Measurements from ENCODE around the gene POU2AF3. TPM values are rescaled to one million over a fixed set of nuclear protein-coding genes. Genes with fewer than 3 reads are reported as not detected.

Gene POU2AF3
- total RNA-seq (2014; rRNA removed; shearing (Covaris generic); ENCODE audit: low replicate concordance), result not detected in 2 replicates

- Histone ChIP-seq H3K27ac (ENCODE audit: low read length) (no peak within 1 kb of the TSS), H3K4me3 (ENCODE audit: low read length) (no peak within 1 kb of the TSS), H3K4me2 (ENCODE audit: low read depth, low read length, poor library complexity, severe bottlenecking) (no peak within 1 kb of the TSS), H2AFZ (ENCODE audit: low read length) (no peak within 1 kb of the TSS), H3K9ac (ENCODE audit: low read length) (no peak within 1 kb of the TSS), H3K4me1 (ENCODE audit: low read length) (peaks cover 22% of the 10 kb centered on the region), H3K36me3 (ENCODE audit: insufficient read depth, low read length) (no peaks in the 10 kb centered on the region), H3K9me3 (ENCODE audit: low read length) (no peaks in the 10 kb centered on the region), H3K27me3 (ENCODE audit: low read length) (no peaks in the 10 kb centered on the region), H4K20me1 (ENCODE audit: insufficient read depth, low read depth, low read length) (peaks cover 16% of the 10 kb centered on the region; the same call in 1 of the 2 replicates), H3K9me2 (replicated peaks; ENCODE audit: insufficient read depth, low read length) (no peaks in the 10 kb centered on the region), H3K79me2 (ENCODE audit: low read length) (no peaks in the 10 kb centered on the region)
- no peak for DNase-seq
Observed at GRCh38 chr11:111298413-111299100, at the start of gene POU2AF3. Gene POU2AF3 (plus strand): TSS chr11:111298546. CDS start chr11:111298582, 36 bp downstream.

GRCh38 chr11:111250936-111251335 lies 47.4 kb upstream of the POU2AF3 start:
- Histone ChIP-seq H3K79me2 (ENCODE audit: low read length) (no peaks in the 10 kb centered on the region), H3K27me3 (ENCODE audit: low read length) (peaks cover 5% of the 10 kb centered on the region; the same call in 1 of the 2 replicates), H2AFZ (ENCODE audit: low read length) (no peak overlapping the region), H3K36me3 (ENCODE audit: insufficient read depth, low read length) (no peaks in the 10 kb centered on the region), H3K9ac (ENCODE audit: low read length) (no peak overlapping the region), H3K27ac (ENCODE audit: low read length) (no peak overlapping the region), H3K9me2 (replicated peaks; ENCODE audit: insufficient read depth, low read length) (no peaks in the 10 kb centered on the region), H3K4me3 (ENCODE audit: low read length) (no peak overlapping the region), H4K20me1 (ENCODE audit: insufficient read depth, low read depth, low read length) (peaks cover 3% of the 10 kb centered on the region; the same call in 1 of the 2 replicates), H3K4me1 (ENCODE audit: low read length) (no peaks in the 10 kb centered on the region; the same call in 1 of the 2 replicates), H3K9me3 (ENCODE audit: low read length) (no peaks in the 10 kb centered on the region), H3K4me2 (ENCODE audit: low read depth, low read length, poor library complexity, severe bottlenecking) (no peak overlapping the region)
- no peak for DNase-seq

- Histone ChIP-seq H3K9me2 (replicated peaks; ENCODE audit: insufficient read depth, low read length) (no peaks in the 10 kb centered on the region), H3K4me1 (ENCODE audit: low read length) (no peaks in the 10 kb centered on the region), H3K36me3 (ENCODE audit: insufficient read depth, low read length) (no peaks in the 10 kb centered on the region), H3K9ac (ENCODE audit: low read length) (no peak overlapping the region), H2AFZ (ENCODE audit: low read length) (no peak overlapping the region), H3K27me3 (ENCODE audit: low read length) (peaks cover 5% of the 10 kb centered on the region; the same call in 1 of the 2 replicates), H3K27ac (ENCODE audit: low read length) (no peak overlapping the region), H3K4me2 (ENCODE audit: low read depth, low read length, poor library complexity, severe bottlenecking) (no peak overlapping the region), H3K4me3 (ENCODE audit: low read length) (no peak overlapping the region), H3K79me2 (ENCODE audit: low read length) (no peaks in the 10 kb centered on the region), H3K9me3 (ENCODE audit: low read length) (no peaks in the 10 kb centered on the region), H4K20me1 (ENCODE audit: insufficient read depth, low read depth, low read length) (peaks cover 3% of the 10 kb centered on the region; the same call in 1 of the 2 replicates)
- no peak for DNase-seq
Observed at GRCh38 chr11:111253131-111253530, 45.2 kb upstream of the POU2AF3 start.

DNA sequence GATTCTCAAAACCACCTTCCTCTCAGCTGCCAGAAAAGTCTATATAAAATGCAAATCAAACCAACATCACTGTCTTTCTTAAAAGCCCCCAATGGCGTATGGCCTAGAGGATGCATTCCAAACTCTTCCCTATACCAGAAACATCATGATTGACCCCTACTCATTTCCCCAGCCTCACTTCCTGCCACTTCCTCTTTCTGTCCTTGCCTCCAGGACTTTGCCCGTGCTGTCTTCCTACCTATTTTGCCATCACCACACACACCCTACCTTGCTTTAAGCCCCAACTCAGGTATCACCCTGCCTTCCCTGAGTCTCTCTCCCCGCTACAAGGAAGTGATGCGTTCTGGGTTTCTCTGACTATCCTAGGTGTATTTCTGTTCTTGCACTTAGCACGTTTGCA lies 44.7 kb upstream of the POU2AF3 start:
- Histone ChIP-seq H3K9me3 (ENCODE audit: low read length) (no peaks in the 10 kb centered on the region), H3K4me3 (ENCODE audit: low read length) (no peak overlapping the region)

DNA sequence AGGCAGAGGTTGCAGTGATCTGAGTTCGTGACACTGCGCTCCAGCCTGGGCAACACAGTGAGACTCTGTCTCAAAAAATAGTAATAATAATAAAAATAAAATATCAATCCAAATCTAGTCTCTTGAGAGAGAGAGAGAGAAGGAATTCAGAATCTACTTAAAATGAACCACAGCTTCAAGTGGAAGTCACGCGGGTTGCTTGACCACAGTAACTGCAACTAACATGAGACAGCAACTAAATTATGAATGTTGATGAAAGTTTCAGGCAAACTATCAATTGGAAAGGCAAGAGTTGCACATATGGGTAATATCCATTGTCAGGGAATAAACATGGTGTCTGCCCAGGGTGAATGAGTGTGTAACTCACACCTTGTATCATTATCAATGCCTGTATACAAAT lies 40.3 kb upstream of the POU2AF3 start:
- DNase-seq, result no peak
- Histone ChIP-seq H3K4me3 (ENCODE audit: low read length) (no peak overlapping the region), H3K9me2 (replicated peaks; ENCODE audit: insufficient read depth, low read length) (no peaks in the 10 kb centered on the region), H3K9ac (ENCODE audit: low read length) (no peak overlapping the region), H3K9me3 (ENCODE audit: low read length) (no peaks in the 10 kb centered on the region), H3K79me2 (ENCODE audit: low read length) (no peaks in the 10 kb centered on the region), H4K20me1 (ENCODE audit: insufficient read depth, low read depth, low read length) (no peaks in the 10 kb centered on the region), H3K36me3 (ENCODE audit: insufficient read depth, low read length) (no peaks in the 10 kb centered on the region), H3K27me3 (ENCODE audit: low read length) (no peaks in the 10 kb centered on the region), H3K4me1 (ENCODE audit: low read length) (no peaks in the 10 kb centered on the region), H3K4me2 (ENCODE audit: low read depth, low read length, poor library complexity, severe bottlenecking) (no peak overlapping the region), H2AFZ (ENCODE audit: low read length) (no peak overlapping the region), H3K27ac (ENCODE audit: low read length) (no peak overlapping the region)

More for the DNA sequence above, 44.7 kb upstream of the POU2AF3 start:
- H4K20me1 ChIP-seq (ENCODE audit: insufficient read depth, low read depth, low read length), result peaks cover 3% of the 10 kb centered on the region; the same call in 1 of the 2 replicates
- H3K4me2 ChIP-seq (ENCODE audit: low read depth, low read length, poor library complexity, severe bottlenecking), result no peak overlapping the region
- H3K4me1 ChIP-seq (ENCODE audit: low read length), result no peaks in the 10 kb centered on the region
- H2AFZ ChIP-seq (ENCODE audit: low read length), result no peak overlapping the region
- H3K27me3 ChIP-seq (ENCODE audit: low read length), result peaks cover 5% of the 10 kb centered on the region; the same call in 1 of the 2 replicates
- H3K79me2 ChIP-seq (ENCODE audit: low read length), result no peaks in the 10 kb centered on the region
- H3K27ac ChIP-seq (ENCODE audit: low read length), result no peak overlapping the region
- no peak for DNase-seq
- no peaks in the 10 kb centered on the region for H3K36me3 ChIP-seq (ENCODE audit: insufficient read depth, low read length)
- H3K9me2 ChIP-seq (replicated peaks; ENCODE audit: insufficient read depth, low read length), result no peaks in the 10 kb centered on the region
- H3K9ac ChIP-seq (ENCODE audit: low read length), result no peak overlapping the region

DNA sequence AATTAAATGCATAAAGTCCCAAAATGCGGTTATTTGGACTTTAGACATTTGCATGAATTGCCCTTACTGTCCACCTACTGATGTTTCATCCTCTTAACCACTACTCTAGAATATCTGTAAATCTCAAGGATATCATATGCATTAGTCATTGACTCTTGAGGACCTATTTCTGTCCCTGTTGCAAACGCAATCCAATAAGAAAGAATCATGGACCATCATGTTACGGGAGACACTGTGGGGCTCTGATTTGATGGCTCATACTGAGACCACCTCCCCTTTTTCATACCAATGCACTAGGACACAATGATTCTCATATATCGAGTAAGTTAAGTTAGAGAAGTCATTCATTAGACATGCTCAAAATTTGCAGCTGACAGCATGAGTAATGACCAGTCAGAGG lies 38.5 kb upstream of the POU2AF3 start:
- no peaks in the 10 kb centered on the region for H4K20me1 ChIP-seq (ENCODE audit: insufficient read depth, low read depth, low read length)
- H3K9ac ChIP-seq (ENCODE audit: low read length), result no peak overlapping the region
- H3K4me1 ChIP-seq (ENCODE audit: low read length), result no peaks in the 10 kb centered on the region
- no peak overlapping the region for H3K4me2 ChIP-seq (ENCODE audit: low read depth, low read length, poor library complexity, severe bottlenecking)
- no peaks in the 10 kb centered on the region for H3K27me3 ChIP-seq (ENCODE audit: low read length)
- DNase-seq, result no peak
- no peak overlapping the region for H2AFZ ChIP-seq (ENCODE audit: low read length)
- H3K79me2 ChIP-seq (ENCODE audit: low read length), result no peaks in the 10 kb centered on the region
- H3K27ac ChIP-seq (ENCODE audit: low read length), result no peak overlapping the region
- H3K9me2 ChIP-seq (replicated peaks; ENCODE audit: insufficient read depth, low read length), result no peaks in the 10 kb centered on the region
- no peak overlapping the region for H3K4me3 ChIP-seq (ENCODE audit: low read length)
- no peaks in the 10 kb centered on the region for H3K36me3 ChIP-seq (ENCODE audit: insufficient read depth, low read length)
- no peaks in the 10 kb centered on the region for H3K9me3 ChIP-seq (ENCODE audit: low read length)

DNA sequence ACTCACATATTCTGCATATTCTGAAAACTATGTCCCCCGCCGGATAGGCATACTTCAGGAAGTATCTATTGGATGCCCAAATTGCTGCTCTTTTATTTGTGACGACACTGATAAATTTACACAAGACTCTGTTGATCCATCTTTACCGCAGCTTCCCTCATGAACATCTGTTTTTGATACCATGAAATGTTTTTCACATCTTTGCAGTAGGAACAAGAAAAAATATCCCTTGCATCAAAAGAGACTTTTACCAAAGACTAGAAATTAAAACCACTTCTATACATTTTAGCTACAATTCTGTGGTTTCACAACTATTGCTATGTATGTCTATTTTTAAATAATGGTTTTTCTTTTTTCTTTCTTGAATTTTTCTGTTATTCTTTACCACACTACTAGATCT lies 37.5 kb upstream of the POU2AF3 start:
- Histone ChIP-seq H3K9me3 (ENCODE audit: low read length) (no peaks in the 10 kb centered on the region), H3K27me3 (ENCODE audit: low read length) (no peaks in the 10 kb centered on the region), H3K9ac (ENCODE audit: low read length) (no peak overlapping the region), H2AFZ (ENCODE audit: low read length) (no peak overlapping the region), H3K9me2 (replicated peaks; ENCODE audit: insufficient read depth, low read length) (no peaks in the 10 kb centered on the region), H3K4me3 (ENCODE audit: low read length) (no peak overlapping the region), H3K36me3 (ENCODE audit: insufficient read depth, low read length) (no peaks in the 10 kb centered on the region), H4K20me1 (ENCODE audit: insufficient read depth, low read depth, low read length) (no peaks in the 10 kb centered on the region), H3K4me2 (ENCODE audit: low read depth, low read length, poor library complexity, severe bottlenecking) (no peak overlapping the region), H3K4me1 (ENCODE audit: low read length) (no peaks in the 10 kb centered on the region), H3K27ac (ENCODE audit: low read length) (no peak overlapping the region), H3K79me2 (ENCODE audit: low read length) (no peaks in the 10 kb centered on the region)
- no peak for DNase-seq

- Histone ChIP-seq H2AFZ (ENCODE audit: low read length) (no peak overlapping the region), H3K9me3 (ENCODE audit: low read length) (no peaks in the 10 kb centered on the region), H3K27me3 (ENCODE audit: low read length) (no peaks in the 10 kb centered on the region), H3K9me2 (replicated peaks; ENCODE audit: insufficient read depth, low read length) (no peaks in the 10 kb centered on the region), H3K9ac (ENCODE audit: low read length) (no peak overlapping the region), H3K36me3 (ENCODE audit: insufficient read depth, low read length) (no peaks in the 10 kb centered on the region), H4K20me1 (ENCODE audit: insufficient read depth, low read depth, low read length) (no peaks in the 10 kb centered on the region), H3K4me3 (ENCODE audit: low read length) (no peak overlapping the region), H3K4me1 (ENCODE audit: low read length) (no peaks in the 10 kb centered on the region), H3K79me2 (ENCODE audit: low read length) (no peaks in the 10 kb centered on the region), H3K4me2 (ENCODE audit: low read depth, low read length, poor library complexity, severe bottlenecking) (no peak overlapping the region), H3K27ac (ENCODE audit: low read length) (no peak overlapping the region)
- DNase-seq, result no peak
Observed at GRCh38 chr11:111264646-111265045, 33.7 kb upstream of the POU2AF3 start.
